Stimulated activated CD4-positive, alpha-beta T cell treated with anti-CD3 and anti-CD28 coated beads, Interleukin-4, amount 100 ng/mL, for 24 hours (primary cell): ENCODE data around the gene TBC1D22A.

ENCODE experiments used
- DNase-seq: peaks from one replicate; pipeline ENCODE4 v3.0.0-alpha.2; 2020

Gene TBC1D22A

DNA sequence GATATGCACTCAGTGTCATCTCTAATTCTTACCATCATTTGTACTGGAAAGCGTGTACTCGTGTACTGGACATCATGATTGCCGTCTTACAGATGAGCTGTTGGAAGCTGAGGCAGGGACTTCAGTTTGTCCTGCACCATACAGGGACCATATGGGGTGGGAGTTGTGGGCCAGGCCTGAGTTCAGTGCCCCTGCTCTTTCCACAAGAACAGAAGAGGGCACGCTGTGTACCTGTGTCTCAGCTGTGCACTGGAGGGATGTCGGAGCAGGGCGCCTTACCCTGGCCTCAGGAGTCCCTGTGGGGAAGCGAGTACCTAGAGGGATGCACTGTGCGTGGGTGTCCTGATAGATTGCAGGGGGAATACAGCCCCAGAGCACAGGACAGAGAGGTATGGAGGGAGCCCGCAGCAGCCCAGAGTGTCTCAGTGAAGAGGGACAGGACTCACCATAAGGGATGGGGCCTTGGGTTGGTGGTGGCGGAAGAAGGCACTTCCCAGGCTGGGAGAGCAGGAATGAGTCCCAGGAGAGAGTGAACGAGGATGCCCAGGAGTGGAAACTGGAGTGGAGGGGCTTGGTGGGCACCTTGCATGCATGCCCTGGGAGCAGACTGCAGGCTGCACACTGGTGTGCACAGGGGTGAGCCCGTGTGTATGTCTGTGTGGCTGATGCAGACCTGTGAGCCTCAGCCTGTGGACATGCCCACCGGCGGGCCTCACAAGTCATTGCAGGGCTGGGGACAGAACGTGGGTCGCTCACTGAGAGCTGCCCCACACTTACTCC lies 329.7 kb downstream of the TBC1D22A start:
- DNase-seq = no peak

DNA sequence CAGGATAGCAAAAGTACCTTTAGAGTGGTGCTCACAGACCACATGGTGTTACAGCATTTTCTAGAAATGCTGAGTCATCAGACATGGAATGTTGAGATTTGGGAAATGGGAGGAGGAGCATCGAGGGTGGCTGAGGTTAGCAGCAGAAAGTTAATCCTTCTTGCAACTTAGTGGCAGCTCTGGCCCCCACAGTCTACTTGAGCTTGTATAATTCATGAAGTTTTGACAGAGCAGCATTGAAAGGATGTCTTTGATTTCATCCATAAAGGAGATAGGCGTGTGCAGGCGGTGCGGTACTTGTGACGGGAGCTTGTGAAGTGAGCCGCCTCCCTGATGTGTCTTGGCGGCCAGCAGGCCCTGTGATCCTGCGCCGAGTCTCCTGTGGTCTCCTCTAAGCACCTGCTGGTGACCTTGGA lies 330.5 kb downstream of the TBC1D22A start:
- DNase-seq = no peak

DNA sequence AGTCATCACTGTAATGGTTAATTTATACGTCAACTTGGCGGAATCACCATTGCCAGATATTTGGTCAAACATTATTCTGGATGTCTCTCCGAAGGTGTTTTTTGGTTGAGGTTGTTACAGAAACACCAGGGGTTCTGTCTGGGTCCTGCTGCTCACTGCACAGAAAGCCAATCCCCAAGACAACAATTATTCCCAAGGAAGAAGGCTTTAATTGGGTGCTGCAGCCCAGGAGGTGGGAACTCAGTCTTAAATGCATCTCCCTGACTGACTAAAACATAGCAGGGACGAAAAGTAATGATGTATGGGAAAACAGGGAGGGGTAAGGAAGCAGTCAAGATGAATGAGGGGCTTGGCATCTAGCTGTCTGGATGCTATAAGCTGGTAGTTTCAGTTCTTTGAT lies 331.3 kb downstream of the TBC1D22A start:
- no peak for DNase-seq

DNA sequence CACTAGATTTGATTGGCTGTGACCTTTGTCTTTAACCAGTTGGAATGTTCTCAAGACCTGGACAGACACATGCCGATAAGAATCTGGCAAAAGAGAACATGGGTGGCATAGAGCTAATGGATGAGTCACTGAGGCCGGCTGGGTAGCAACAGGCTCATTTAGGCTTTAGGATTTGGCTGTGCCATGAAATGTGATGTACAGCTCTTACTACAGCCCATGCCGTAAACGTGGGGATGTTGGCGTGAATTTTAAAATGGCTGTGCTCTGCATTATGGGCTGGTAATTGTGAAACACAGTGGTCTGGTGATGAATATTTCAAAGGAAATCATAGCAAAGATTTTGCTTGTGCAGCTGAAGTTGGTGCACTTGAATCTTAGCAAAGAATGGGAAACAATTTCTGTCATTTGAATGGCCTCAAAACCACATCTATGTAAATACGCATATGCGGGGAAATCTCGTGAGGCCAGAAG lies 332.4 kb downstream of the TBC1D22A start:
- no peak for DNase-seq

DNA sequence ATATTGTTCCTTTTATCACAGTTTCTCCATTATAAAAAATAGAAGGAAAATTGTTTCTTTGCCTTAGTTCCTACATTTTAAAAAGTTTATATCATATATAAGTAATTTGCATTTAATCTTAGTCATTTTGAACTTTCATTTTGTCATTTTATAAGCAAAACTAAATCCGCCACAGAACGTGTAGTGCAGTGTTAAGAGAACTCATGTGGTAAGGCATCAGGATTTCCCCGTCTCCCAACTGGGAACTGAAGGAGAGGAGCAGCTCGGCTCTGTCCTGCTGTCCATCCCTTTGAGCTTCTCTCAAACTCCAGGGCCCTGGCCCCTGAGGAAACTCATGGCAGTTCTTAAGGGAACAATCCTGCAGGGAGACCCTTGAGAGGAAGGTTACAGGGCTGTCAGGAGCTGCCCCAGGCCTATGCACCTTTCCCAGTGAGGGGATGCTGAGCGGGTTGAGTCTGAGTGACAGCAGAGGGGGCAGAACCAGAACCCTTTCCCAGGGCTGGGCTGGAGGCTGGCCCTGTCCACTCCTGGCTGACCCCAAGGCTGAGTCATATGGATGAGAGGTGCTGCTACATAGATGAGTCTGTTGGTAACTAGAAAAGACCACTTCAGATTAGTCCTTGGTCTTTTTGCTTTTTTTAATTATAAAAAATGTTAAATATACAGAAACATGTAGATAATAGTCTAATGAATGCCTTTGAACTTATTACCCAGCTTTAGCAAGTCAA lies 333.1 kb downstream of the TBC1D22A start:
- no peak for DNase-seq

DNA sequence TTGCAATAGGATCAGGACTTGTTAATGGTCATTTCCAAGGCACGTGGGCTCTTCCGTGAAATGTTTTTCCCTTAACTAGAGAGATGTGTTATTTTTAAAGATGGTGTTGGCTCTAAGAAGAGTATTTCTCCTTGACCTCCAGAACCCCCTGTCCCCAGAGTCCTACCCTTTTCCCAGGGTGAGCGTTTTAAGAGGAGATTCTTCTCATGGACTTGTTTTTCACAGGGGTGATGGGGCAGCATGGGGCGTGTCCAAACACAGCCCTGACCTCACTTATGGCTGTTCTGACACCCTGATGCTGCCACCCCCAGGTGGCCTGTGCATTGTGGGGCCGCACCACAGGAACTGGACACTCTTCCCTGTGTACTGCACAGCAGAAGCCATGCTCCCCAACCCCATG lies 335.7 kb downstream of the TBC1D22A start:
- DNase-seq = no peak

DNA sequence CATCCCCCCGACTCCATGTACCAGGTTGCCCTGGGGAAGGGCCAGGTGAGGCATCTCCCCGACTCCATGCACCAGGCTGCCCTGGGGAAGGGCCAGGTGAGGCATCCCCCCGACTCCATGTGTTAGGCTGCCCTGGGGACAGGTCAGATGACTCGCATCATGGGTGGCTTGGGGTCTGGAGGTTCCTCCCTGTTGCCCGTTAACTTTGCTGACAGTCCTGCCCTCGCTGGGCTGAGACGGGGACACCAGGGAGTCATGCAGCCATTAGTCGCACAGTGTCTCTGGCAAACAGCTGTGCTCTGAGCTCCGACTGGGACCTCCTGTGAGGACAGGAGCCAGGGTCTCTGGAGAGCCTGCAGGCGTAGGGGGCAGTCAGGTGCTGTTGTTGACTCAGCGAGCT lies 336.1 kb downstream of the TBC1D22A start:
- no peak for DNase-seq

DNA sequence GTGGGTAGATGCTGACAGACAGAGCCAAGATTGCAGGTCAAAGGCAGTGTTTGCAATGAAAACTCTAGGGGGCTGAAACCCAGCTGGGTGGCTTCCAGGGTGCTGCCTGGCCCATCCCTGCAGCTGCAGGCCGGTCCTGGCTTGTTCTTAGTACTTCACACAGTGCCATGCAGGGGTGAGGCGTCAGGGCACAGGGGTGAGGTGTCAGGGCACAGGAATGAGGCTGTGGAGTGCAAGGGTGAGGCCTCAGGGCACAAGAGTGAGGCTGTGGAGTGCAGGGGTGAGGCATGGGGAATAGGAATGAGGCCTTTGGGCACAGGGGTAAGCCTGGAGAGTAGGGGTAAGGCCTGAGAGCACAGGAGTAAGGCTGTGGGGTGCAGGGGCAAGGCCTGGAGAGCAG lies 337.6 kb downstream of the TBC1D22A start:
- no peak for DNase-seq

DNA sequence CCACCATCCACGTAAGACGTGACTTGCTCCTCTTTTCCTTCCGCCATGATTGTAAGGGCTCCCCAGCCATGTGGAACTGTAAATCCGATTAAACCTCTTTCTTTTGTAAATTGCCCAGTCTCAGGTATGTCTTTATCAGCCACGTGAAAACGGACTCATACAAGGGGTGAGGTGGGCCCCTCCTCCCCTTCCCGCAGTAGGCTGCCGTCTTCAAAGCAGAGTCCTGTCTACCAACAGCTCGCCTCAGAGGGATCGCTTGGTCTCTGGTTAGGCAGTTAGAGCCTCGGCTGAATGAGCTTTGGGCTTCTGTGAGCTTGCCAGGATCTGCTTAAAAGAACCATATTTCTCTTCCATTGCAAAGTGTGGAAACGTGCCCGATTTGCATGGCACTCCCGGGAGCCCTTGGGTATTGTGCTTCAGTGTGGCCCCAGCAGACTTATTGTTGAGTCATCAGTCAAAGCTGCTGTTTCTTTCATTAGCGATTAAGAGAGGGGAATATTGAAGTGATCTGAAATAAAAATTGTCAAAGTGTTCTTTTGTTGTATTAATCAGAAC lies 338.3 kb downstream of the TBC1D22A start:
- no peak for DNase-seq

DNA sequence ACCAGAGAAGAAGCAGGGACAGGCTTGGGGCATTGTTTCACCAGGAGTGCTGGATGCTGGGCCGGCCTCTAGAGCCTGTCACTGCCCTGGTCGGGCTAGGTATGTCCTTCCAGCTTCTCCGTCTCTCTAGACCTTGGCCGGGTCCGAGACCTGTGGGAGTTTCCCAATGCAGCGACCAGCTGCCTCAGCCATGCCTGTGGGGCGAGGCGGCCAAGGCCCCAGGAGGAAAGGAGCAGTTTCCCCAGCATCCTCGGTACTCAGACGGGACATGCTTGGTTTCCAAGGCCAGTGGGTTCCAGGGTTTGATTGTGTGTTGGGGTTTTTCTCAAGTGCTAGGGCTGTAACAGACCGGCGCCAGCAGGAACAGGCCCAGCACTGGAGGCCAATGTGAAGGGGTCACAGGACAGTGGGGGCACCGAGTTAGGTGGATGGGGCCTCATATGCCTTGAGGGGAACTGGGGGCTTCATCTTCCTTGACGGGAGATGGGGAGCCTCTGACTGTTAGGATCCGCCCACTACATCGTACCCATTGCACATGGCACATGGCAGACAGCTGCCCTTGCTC lies 339.0 kb downstream of the TBC1D22A start:
- no peak for DNase-seq

DNA sequence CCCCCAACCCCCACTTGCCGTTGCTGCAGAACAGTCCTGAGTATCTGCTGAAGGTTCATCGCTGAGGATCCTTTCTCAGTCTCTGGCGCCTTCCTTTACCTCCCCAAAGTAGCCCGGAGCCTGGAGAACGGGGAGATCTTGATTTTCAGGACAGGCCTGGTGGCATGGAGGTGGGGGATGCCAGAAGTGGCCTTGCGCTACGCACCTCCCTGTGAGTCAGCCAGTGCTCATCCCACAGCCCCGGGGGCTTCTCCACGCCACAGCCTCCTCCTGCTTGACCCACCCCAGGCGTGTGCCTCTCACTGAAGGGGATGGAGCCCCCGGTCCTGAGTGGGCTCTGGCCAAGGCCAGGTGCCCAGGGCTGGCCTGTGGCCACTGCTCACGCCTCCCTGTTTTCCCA lies 339.6 kb downstream of the TBC1D22A start:
- DNase-seq = no peak

DNA sequence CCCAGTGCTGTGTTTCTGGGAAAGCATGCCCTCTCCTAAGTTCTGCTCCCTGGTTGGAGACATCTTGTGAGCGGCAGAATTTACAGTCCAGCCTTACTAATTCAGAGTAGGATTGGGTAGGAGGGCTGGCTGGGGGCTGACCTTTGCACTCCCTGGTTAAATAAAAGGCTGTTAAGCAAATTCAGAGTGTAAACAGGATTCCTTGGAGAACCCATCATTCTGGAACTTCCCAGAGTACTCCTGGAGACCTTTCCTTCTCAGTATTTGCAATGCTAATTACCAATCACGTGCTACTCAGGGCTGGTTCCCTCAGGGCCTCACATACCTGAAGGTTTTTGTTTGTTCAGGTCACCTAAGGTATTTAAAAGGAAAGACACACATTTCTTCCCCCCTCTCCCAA lies 340.2 kb downstream of the TBC1D22A start:
- no peak for DNase-seq

DNA sequence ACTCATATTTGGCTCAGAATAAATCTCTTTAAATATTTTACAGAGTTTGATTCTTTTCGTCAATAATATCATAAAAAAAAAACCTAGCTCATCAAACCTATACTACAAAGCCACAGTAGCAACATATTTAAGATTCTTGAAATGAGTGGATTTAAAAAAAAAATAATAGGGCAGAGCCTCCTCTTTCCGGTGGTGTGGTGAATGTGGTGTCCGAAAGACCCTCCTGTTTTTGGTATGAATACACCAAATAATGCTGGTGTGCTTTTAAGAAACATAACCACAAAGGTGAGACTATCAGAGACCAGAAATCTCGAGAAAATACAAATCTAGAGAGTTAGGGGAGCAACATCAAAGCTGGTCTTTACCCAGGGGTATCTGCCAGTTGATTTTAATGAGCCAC lies 342.6 kb downstream of the TBC1D22A start:
- no peak for DNase-seq

DNA sequence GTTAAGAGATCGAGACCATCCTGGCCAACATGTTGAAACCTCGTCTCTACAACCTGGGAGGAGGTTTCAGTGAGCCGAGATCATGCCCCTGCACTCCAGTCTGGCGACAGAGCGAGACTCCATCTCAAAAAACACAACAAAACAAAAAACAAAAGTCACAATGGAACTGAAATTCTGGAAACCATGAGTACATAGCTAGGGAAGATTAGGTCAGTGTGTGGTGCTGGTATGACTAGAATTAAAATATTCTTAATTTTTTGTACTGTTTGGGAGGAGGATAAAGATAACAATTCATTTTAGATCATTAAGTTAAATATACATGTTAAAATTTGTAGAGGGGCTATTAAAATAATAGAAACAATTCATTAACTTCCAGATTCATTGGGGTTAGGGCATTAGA lies 344.4 kb downstream of the TBC1D22A start:
- no peak for DNase-seq

DNA sequence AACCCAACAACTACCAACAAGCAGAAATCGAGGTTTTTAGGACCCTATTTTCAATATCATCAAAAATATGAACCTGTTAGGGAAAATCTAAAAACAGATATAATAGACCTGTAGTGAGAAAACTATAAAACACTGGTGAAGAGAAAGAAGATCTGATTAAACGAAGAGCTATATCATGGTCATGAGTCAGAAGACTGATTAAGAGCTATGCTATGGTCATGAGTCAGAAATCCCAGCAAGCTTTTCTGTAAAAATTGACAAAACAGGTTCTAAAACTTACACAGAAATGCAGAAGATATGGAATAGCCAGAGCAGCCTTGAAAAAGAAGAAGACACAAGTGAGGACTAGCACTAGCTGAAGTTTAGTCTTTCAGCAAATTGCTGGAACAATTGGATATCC lies 345.0 kb downstream of the TBC1D22A start:
- no peak for DNase-seq

DNA sequence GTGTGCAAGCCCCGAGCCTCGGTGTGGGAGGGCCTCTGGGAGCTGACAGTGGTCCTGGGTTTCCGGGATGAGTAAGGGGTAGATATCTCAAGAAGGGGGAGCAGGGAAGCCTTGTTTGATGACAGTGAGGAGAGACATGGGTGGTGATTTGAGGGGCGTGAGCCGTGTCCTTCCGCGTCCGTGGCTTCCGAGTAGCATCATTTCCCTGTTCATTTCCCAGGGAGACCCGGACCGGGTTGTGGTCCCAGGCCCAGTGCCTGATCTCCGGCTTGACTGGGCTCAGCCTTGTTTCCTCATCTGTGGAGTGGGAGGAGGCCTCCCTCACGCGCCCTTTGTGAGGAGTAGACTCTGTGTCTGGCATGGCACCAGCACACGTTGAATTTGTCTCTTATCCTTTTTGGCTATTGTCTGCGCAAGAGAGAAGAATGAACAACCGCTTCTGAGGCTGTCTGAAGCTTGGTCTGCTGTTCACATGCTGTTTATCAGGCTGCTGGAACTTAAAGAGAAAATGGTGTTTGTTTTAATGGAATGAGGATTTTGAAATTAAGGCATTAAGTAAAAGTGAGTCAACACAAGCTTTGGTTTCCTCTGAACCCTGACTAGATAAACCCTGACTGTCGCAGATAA lies 348.5 kb downstream of the TBC1D22A start:
- no peak for DNase-seq

DNA sequence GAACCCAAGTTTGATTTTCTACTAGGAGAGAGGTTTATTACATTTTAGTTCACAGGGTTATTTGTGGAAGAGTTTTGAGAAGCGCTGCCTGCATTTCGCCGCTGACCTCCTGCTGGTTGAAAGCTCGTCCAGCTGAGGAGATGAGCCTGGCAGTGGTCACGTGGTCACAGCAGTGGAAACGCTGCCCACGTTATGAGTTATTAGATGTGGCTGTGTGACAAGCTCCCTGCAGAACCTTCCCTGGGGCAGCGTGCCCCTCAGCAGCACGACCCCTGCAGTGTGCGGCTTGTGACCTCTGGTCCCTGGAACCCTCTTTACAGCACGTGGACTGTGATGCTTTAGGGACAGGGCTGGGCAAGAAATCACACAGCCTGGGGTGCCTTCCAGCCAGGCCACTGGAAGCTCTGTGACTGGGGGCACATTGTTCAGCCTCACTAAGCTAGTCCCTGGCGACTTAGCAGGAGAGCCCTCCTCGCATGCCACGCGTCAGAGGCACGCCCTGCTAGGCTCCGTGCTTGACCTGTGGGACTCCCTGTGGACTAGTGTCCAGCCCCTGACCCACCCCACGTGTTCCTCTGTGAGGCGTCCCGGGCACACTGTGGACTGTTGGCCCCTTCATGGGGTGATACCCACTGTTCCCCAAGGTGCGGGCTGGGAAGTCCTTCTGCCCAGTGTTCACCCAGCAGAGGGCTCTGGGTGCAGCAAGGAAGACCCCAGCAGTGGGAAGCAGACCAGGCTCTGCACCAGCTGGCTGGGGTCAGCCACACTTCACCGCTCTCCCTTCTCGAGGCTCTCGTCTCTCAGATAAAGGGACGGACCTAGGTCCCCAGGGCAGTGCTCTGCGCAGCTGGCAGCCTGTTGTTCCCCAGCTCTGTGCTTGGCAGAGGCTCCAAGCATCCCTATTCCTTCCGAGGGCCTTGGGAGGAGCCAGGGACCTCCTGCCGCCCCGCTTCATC lies 349.5 kb downstream of the TBC1D22A start:
- DNase-seq = no peak

DNA sequence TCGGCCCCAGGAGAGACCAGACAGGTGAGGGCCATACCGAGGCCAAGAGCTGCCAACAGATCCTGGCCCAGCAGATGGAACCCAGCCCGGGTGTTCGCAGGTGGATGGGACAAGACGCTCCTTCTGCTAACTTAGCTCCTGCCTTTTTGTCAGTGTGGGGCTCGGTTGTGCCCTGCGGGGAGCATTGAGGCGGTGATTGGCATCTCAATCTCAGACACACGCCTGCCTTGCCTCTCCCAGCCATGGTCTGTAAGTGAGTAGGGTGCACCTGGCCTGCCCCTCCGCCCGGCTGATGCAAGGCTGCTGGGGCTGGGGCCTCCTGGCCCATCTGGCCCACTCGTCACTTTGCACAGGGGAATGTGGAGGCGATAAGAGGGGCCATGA lies 350.1 kb downstream of the TBC1D22A start:
- DNase-seq = no peak

DNA sequence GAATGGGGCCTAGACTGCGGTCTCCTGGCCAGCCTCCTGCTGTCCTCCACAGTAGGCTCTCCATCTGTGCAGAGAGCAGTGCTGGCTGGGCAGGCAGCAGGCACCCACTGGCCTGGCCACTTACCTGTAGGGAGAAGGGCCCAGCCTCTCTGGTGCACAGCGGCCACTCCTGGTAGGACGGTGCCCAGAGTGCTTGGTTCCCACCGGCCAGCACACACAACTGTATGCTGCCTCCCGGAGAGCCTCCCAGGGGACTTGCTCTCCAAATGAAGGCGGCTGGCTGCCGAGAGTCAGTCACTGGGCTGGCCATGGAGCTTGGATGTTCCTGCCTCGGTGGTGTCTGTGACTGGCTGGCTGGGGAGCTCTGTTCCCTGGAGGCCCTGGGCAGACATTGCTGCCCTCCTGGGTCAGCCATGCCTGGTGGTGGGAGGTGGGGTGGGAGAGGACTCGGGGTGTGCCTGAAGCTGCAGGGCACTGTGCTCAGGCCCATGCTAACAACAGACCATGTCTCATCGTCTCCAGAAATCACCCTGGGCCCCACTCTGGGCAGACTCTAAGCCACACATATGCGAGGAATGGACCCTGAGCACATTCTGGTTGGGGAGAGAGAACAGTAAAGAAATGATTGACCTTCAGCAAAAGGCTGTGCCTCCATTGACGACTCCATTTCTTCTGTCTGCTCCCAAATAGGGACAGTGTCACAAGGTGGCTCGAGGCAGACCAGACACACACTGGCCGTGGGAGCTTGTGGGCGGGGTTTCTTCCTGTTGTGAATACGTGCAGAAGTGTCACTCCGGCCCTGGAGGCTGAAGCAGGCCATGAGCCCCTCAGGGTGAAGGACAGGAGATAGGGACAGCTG lies 350.8 kb downstream of the TBC1D22A start:
- DNase-seq = no peak

DNA sequence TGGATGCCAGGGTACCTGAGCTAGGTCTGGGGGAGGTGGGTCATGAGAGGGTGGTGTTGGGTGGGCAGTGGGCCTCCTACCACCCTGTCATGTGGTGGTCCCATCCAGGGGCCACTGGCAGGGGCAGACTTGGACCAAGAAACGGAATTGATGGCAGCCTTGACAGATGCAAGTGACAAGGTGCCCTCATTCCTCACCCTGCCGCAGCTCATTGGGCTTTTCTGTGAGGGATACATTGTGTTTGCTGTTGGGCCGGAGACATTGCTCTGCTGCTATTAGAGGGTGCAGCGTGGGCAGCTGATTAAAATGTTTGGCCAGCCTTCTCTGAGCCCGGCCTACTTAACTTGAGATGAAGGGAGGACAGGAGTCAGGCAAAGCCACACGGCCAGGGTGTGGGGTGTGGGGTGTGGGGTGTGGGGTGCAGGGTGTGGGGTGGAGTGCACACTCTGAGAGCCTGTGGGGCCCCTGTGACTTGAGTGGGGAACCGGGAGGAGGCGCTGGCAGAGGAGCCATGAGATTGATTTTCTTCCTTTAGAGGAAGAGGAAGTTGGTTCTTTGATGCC lies 351.5 kb downstream of the TBC1D22A start:
- DNase-seq = no peak
